Measurements from ENCODE around the gene SMIM14.
A peak's percentile ranks its signal among the peaks of the same experiment; 100 is the strongest.
"Not testable (repeated sequence)": the region's sequence is repeated elsewhere in the genome, so short reads cannot be mapped to it uniquely, and the experiment has no call there.

Gene SMIM14

GRCh38 chr4:39544080-39544479, 94.6 kb downstream of the SMIM14 start:
- not testable (repeated sequence) for H3K27ac ChIP-seq

GRCh38 chr4:39543034-39543433, 95.6 kb downstream of the SMIM14 start:
- H3K4me3 ChIP-seq = no peak overlapping the region
- no peak overlapping the region for H3K27ac ChIP-seq

More at GRCh38 chr4:39544080-39544479, 94.6 kb downstream of the SMIM14 start:
- not testable (repeated sequence) for H3K4me3 ChIP-seq

- no peak overlapping the region for H3K27ac ChIP-seq
Observed at GRCh38 chr4:39542611-39543012, 96.1 kb downstream of the SMIM14 start.

GRCh38 chr4:39541987-39542610, 96.6 kb downstream of the SMIM14 start:
- H3K27ac ChIP-seq = no peak overlapping the region
- H3K4me3 ChIP-seq = no peak overlapping the region

More at GRCh38 chr4:39542611-39543012, 96.1 kb downstream of the SMIM14 start:
- no peak overlapping the region for H3K4me3 ChIP-seq

- Histone ChIP-seq H3K4me3 (no peak overlapping the region), H3K27ac (no peak overlapping the region)
Observed at GRCh38 chr4:39539089-39539611, 99.5 kb downstream of the SMIM14 start.

- no peak overlapping the region for H3K27ac ChIP-seq
- no peak overlapping the region for H3K4me3 ChIP-seq
Observed at GRCh38 chr4:39533541-39533940, 105.1 kb downstream of the SMIM14 start.

- not testable (repeated sequence) for H3K27ac ChIP-seq, H3K4me3 ChIP-seq
Observed at GRCh38 chr4:39532237-39532636, 106.4 kb downstream of the SMIM14 start.

GRCh38 chr4:39530682-39531081, 108.0 kb downstream of the SMIM14 start:
- no peak overlapping the region for H3K27ac ChIP-seq

GRCh38 chr4:39529534-39529933, 109.1 kb downstream of the SMIM14 start:
- Histone ChIP-seq H3K27ac (no peak overlapping the region), H3K4me3 (no peak overlapping the region)

More at GRCh38 chr4:39530682-39531081, 108.0 kb downstream of the SMIM14 start:
- H3K4me3 ChIP-seq = no peak overlapping the region

GRCh38 chr4:39528061-39528465, 110.6 kb downstream of the SMIM14 start:
- peak overlapping the region; percentile 64 to 96 (median 81) for H3K4me3 ChIP-seq
- peak overlapping the region; percentile 8 to 97 (median 91) for H3K27ac ChIP-seq

GRCh38 chr4:39527296-39528060, 111.2 kb downstream of the SMIM14 start, which contains the start of gene UGDH:
UGDH (minus strand) TSS chr4:39527439; CDS start chr4:39521512, 5,927 bp downstream.
- H3K4me3 ChIP-seq = peak within 1 kb of the TSS; percentile 64 to 96 (median 81)
- peak within 1 kb of the TSS; percentile 37 to 97 (median 91) for H3K27ac ChIP-seq

- peak overlapping the region; percentile 37 to 97 (median 91) for H3K27ac ChIP-seq
- peak overlapping the region; percentile 64 to 96 (median 81) for H3K4me3 ChIP-seq
Observed at GRCh38 chr4:39526765-39527295, 111.8 kb downstream of the SMIM14 start.

- Histone ChIP-seq H3K27ac (peak overlapping the region in 20 of 21 experiments; percentile 68 to 97 (median 92)), H3K4me3 (peak overlapping the region; percentile 64 to 96 (median 81))
Observed at GRCh38 chr4:39525822-39526690, 112.6 kb downstream of the SMIM14 start.

GRCh38 chr4:39524161-39524957, 114.3 kb downstream of the SMIM14 start:
- Histone ChIP-seq H3K27ac (no peak overlapping the region), H3K4me3 (no peak overlapping the region)

GRCh38 chr4:39522068-39522467, 116.6 kb downstream of the SMIM14 start:
- peak overlapping the region in 1 of 21 experiments; percentile 9 for H3K27ac ChIP-seq

GRCh38 chr4:39521253-39521919, 117.3 kb downstream of the SMIM14 start:
- no peak overlapping the region for H3K4me3 ChIP-seq
- no peak overlapping the region for H3K27ac ChIP-seq

More at GRCh38 chr4:39522068-39522467, 116.6 kb downstream of the SMIM14 start:
- H3K4me3 ChIP-seq = no peak overlapping the region

- H3K4me3 ChIP-seq = no peak overlapping the region
Observed at GRCh38 chr4:39518484-39518883, 120.2 kb downstream of the SMIM14 start.

GRCh38 chr4:39516407-39516966, 122.2 kb downstream of the SMIM14 start:
- H3K27ac ChIP-seq = no peak overlapping the region

More at GRCh38 chr4:39518484-39518883, 120.2 kb downstream of the SMIM14 start:
- H3K27ac ChIP-seq = no peak overlapping the region

More at GRCh38 chr4:39516407-39516966, 122.2 kb downstream of the SMIM14 start:
- H3K4me3 ChIP-seq = no peak overlapping the region

Measured in skin epidermis (tissue), 12 donors.